ENCODE data around the gene CDC42. TPM values are rescaled to one million over a fixed set of nuclear protein-coding genes. Genes with fewer than 3 reads are reported as not detected.

The CDC42 gene
- total and polyA plus RNA-seq, 10 of the 15 experiments (the other 5 are each of a cell fraction or from before 2014, with no cell fraction given), result 184 to 479 (median 326) TPM

- TF ChIP-seq NFIC (IDR thresholded peaks at IDR 0.05; ENCODE audit: low read depth, low read length), result no peak
- no peak for TF ChIP-seq ZBTB4 (CRISPR knock-in tag; IDR thresholded peaks at IDR 0.05)
- no peak for TF ChIP-seq STAT3 (IDR thresholded peaks at IDR 0.05; ENCODE audit: low read depth, low read length)
- TF ChIP-seq CREB1 (IDR thresholded peaks at IDR 0.05; ENCODE audit: low read depth), result no peak
- TF ChIP-seq ETV6 (conservative IDR thresholded peaks at IDR 0.05 in 1 of 2, IDR thresholded peaks at IDR 0.05 in 1 of 2; ENCODE audit: borderline replicate concordance in 1 of 2, low read depth in 1 of 2), result no peak
- no peak for TF ChIP-seq CHD2 (IDR thresholded peaks at IDR 0.05; ENCODE audit: borderline replicate concordance, low read depth, low read length)
- TF ChIP-seq, protein P1, sequence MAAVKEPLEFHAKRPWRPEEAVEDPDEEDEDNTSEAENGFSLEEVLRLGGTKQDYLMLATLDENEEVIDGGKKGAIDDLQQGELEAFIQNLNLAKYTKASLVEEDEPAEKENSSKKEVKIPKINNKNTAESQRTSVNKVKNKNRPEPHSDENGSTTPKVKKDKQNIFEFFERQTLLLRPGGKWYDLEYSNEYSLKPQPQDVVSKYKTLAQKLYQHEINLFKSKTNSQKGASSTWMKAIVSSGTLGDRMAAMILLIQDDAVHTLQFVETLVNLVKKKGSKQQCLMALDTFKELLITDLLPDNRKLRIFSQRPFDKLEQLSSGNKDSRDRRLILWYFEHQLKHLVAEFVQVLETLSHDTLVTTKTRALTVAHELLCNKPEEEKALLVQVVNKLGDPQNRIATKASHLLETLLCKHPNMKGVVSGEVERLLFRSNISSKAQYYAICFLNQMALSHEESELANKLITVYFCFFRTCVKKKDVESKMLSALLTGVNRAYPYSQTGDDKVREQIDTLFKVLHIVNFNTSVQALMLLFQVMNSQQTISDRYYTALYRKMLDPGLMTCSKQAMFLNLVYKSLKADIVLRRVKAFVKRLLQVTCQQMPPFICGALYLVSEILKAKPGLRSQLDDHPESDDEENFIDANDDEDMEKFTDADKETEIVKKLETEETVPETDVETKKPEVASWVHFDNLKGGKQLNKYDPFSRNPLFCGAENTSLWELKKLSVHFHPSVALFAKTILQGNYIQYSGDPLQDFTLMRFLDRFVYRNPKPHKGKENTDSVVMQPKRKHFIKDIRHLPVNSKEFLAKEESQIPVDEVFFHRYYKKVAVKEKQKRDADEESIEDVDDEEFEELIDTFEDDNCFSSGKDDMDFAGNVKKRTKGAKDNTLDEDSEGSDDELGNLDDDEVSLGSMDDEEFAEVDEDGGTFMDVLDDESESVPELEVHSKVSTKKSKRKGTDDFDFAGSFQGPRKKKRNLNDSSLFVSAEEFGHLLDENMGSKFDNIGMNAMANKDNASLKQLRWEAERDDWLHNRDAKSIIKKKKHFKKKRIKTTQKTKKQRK (IDR thresholded peaks at IDR 0.05; ENCODE audit: low read depth, low read length), result no peak
- no peak for TF ChIP-seq IKZF1 (conservative IDR thresholded peaks at IDR 0.05)
Measured at GRCh38 chr1:22040286-22040623, 12.3 kb upstream of the CDC42 start (continued).

Measured in GM12878 (cell line).